ENCODE measurements around the gene CNTROB.

The CNTROB gene

GRCh38 chr17:7909089-7909488 is 22.9 kb upstream of the CNTROB start:
- no peak for DNase-seq (ENCODE audit: extremely low read depth in 1 of 2, low read depth in 1 of 2)

GRCh38 chr17:7910281-7910680 is 21.7 kb upstream of the CNTROB start:
- DNase-seq (ENCODE audit: extremely low read depth in 1 of 2, low read depth in 1 of 2): no peak

- no peak for DNase-seq (ENCODE audit: extremely low read depth in 1 of 2, low read depth in 1 of 2)
These were observed 21.3 kb upstream of the CNTROB start for GRCh38 chr17:7910711-7911110.

- DNase-seq (ENCODE audit: extremely low read depth in 1 of 2, low read depth in 1 of 2): no peak
These were observed 20.9 kb upstream of the CNTROB start for GRCh38 chr17:7911116-7911515.

- no peak for DNase-seq (ENCODE audit: extremely low read depth in 1 of 2, low read depth in 1 of 2)
These were observed 19.0 kb upstream of the CNTROB start for GRCh38 chr17:7912927-7913524.

GRCh38 chr17:7915179-7915610 is 16.8 kb upstream of the CNTROB start:
- DNase-seq (ENCODE audit: extremely low read depth in 1 of 2, low read depth in 1 of 2): no peak

GRCh38 chr17:7915611-7916384 is 16.2 kb upstream of the CNTROB start, which contains the start of gene RNF227:
RNF227 (minus strand) TSS chr17:7916289; CDS start chr17:7916195, 94 bp downstream.
- DNase-seq (ENCODE audit: extremely low read depth in 1 of 2, low read depth in 1 of 2): peak; percentile 73 to 85

- DNase-seq (ENCODE audit: extremely low read depth in 1 of 2, low read depth in 1 of 2): no peak
These were observed 15.7 kb upstream of the CNTROB start for GRCh38 chr17:7916385-7916682.

- no peak for DNase-seq (ENCODE audit: extremely low read depth in 1 of 2, low read depth in 1 of 2)
These were observed 15.2 kb upstream of the CNTROB start for GRCh38 chr17:7916808-7917207.

- DNase-seq (ENCODE audit: extremely low read depth in 1 of 2, low read depth in 1 of 2): no peak
These were observed 9.6 kb upstream of the CNTROB start for GRCh38 chr17:7922269-7922844.

- DNase-seq (ENCODE audit: extremely low read depth in 1 of 2, low read depth in 1 of 2): peak; percentile 48 to 61
These were observed 9.0 kb upstream of the CNTROB start for GRCh38 chr17:7922845-7923628.

GRCh38 chr17:7927596-7927995 is 4.4 kb upstream of the CNTROB start:
- DNase-seq (ENCODE audit: extremely low read depth in 1 of 2, low read depth in 1 of 2): no peak

GRCh38 chr17:7929158-7930023 is 2.6 kb upstream of the CNTROB start, which contains the start of gene KCNAB3:
KCNAB3 (minus strand) TSS chr17:7929856; CDS start chr17:7929435, 421 bp downstream.
- peak in 1 of 2 donors; percentile 31 for DNase-seq (ENCODE audit: extremely low read depth in 1 of 2, low read depth in 1 of 2)

GRCh38 chr17:7930841-7931631 is 970 bp upstream of the CNTROB start:
- DNase-seq (ENCODE audit: extremely low read depth in 1 of 2, low read depth in 1 of 2): no peak

- DNase-seq (ENCODE audit: extremely low read depth in 1 of 2, low read depth in 1 of 2): no peak
These were observed 481 bp downstream of the CNTROB start for GRCh38 chr17:7932483-7932891.

GRCh38 chr17:7932949-7933348 is 943 bp downstream of the CNTROB start:
- DNase-seq (ENCODE audit: extremely low read depth in 1 of 2, low read depth in 1 of 2): no peak

- no peak for DNase-seq (ENCODE audit: extremely low read depth in 1 of 2, low read depth in 1 of 2)
These were observed 3.9 kb downstream of the CNTROB start for GRCh38 chr17:7935859-7936258.

- DNase-seq (ENCODE audit: extremely low read depth in 1 of 2, low read depth in 1 of 2): no peak
These were observed 8.0 kb downstream of the CNTROB start for GRCh38 chr17:7940034-7940433.

GRCh38 chr17:7940743-7941142 is 8.7 kb downstream of the CNTROB start:
- no peak for DNase-seq (ENCODE audit: extremely low read depth in 1 of 2, low read depth in 1 of 2)

- no peak for DNase-seq (ENCODE audit: extremely low read depth in 1 of 2, low read depth in 1 of 2)
These were observed 11.3 kb downstream of the CNTROB start for GRCh38 chr17:7943291-7943690.
